GM12878 (cell line): ENCODE measurements around the gene DPP9.

Experiments used
- CREB1 ChIP-seq: IDR thresholded peaks from 2 replicates; pipeline ENCODE4 v1.6.1; 2012; ENCODE audit warnings: low read depth, mild to moderate bottlenecking, inconsistent platforms
- RAD21 ChIP-seq: IDR thresholded peaks from 2 replicates; pipeline ENCODE4 v1.6.1; 2011; ENCODE audit warnings: mild to moderate bottlenecking, low read depth, low read length, moderate library complexity; ENCODE audit not compliant: insufficient read depth

- TF ChIP-seq CREB1 (no peak), RAD21 (no peak)
Measured at GRCh38 chr19:4773047-4773640, 49.5 kb upstream of the DPP9 start.
